HG03354 (cell line): ENCODE data around the gene TBC1D14.
A peak's percentile ranks its signal among the peaks of the same experiment; 100 is the strongest.
"Not testable (repeated sequence)": the region's sequence is repeated elsewhere in the genome, so short reads cannot be mapped to it uniquely, and the experiment has no call there.

ENCODE experiments used
- ATAC-seq: cut with Tn5 transposase; IDR thresholded peaks from one replicate; pipeline ENCODE4 v1.9.1; 2021; ENCODE audit warnings: mild to moderate bottlenecking; ENCODE audit not compliant: unreplicated experiment, poor library complexity, severe bottlenecking

Gene TBC1D14

DNA sequence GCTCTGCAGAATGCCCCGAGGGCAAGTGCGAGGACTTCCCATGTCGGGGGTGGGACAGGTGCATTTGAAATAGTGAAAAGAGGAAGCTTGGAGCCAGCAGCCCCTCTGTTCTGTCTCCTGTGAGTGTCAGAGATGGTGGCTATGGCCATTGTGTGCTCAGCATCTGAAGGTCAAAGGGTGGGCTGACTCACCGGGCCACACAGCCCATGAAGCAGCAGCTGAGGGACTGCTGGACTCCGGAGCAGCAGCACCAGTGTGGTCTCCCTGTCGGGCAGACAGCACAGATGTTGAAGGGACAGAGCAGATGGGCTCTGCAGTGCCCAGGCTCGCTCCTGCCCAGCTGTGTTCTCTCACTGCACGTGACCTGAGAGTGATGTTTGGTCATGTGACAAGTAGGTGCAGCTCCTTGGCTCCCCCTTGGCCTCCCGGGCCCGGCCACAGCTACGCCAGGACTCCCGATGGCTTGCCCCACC, 53.5 kb downstream of the TBC1D14 start:
- ATAC-seq: no peak

DNA sequence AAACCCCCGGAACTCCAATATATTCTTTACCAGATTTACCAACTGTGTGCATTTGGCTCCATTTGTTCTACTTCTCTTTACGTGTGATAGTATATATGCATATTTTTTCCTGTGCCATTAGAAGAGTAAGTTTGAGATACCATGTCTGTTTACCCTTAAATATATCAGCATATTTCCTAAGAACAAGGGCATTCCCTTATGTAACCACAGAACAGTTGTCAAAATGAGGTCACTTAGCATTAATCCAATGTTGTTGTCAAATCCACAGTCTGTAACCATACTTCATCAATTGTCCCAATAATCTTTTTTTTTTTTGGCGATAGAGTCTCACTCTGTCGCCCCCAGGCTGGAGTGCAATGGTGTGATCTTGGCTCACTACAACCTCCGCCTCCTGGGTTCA, 55.2 kb downstream of the TBC1D14 start:
- ATAC-seq: peak; percentile 17

DNA sequence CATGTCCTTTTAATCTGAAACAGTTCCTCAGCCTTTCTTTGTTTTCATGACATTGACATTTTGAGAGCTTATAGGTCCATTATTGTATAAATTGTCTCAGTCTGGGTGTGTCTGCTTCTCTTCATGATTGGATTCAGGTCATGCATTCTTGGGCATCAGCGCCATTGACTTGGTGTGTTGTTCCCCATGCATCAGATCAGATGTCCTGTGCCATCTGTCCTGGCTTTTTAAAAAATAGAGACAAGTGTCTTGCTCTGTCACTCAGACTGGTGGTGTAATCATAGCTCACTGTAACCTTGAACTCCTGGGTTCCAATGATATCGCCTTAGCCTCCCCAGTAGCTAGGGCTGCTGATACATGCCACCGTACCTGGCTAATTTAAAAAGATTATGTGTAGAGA, 55.7 kb downstream of the TBC1D14 start:
- no peak for ATAC-seq

DNA sequence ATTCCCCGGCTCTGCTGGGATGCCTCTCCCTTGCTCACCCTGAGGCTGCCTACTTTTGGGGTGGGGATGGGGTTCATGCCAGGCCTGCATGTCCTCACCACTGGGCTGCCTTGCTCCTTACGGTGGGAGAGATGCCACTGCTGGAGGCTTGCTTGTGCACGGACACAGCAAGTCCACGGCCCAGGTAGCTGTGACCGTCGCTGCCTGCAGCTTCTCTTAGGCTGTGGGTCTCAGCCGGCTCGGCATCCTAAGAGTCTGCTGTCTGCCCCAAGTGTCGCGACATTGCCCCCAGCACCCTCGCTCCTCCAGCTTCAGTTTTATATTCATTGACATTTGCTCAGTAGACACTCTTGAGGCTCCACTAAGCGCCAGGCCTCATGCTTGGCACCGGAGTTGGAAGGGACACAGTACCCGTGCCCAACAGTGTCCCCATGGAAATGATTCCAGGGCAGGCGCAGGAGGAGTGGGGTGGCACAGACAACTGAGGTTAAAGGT, 58.3 kb downstream of the TBC1D14 start:
- ATAC-seq: no peak

GRCh38 chr4:6968496-6968895, 58.9 kb downstream of the TBC1D14 start:
- no peak for ATAC-seq

- ATAC-seq: peak; percentile 88
These were observed 60.5 kb downstream of the TBC1D14 start for GRCh38 chr4:6969826-6970800.

- no peak for ATAC-seq
These were observed 62.1 kb downstream of the TBC1D14 start for GRCh38 chr4:6971536-6972374.

- no peak for ATAC-seq
These were observed 62.7 kb downstream of the TBC1D14 start for GRCh38 chr4:6972375-6972650.

- no peak for ATAC-seq
These were observed 63.3 kb downstream of the TBC1D14 start for GRCh38 chr4:6972911-6973310.

- peak; percentile 74 for ATAC-seq
These were observed 64.7 kb downstream of the TBC1D14 start for GRCh38 chr4:6974138-6974848.

GRCh38 chr4:6977846-6978245, 68.2 kb downstream of the TBC1D14 start:
- ATAC-seq: not testable (repeated sequence)

GRCh38 chr4:6983544-6984142, 74.0 kb downstream of the TBC1D14 start:
- no peak for ATAC-seq

DNA sequence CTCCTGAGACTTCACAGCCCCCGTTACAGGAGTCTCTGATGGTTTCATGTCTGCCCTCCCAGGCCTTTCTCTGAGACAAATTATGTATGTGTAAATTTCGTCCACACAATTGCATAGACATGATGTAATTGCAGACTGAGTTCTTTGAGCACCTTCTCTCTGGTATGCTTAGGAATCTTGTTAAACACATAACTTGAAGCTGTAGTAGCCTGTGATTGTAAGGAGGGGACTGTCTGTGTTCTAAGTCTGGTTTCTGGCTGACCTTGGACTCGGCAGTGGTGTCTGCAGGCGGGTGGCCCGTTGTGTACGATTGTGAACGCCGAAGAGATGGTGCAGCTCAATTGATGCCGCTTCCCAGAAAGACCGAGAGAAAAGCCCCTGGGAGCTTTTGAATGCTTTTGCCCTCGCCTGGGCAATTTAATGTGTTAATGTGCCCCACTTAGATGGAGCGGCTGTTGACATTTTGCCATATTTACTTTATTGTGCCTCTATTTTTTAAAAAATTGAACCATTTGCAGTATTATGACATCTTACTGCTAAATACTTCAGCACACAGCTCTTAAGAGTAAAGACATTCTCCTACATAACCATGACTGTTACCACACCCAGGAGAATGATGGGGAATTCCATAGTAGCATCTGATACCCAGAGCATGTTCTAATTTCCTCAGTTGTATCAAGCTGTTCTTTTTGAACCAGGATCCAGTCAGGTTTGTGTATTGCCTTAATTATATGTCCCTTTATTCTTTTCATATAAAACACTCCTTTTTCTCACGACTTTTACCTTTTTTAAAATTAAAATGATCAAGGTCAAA, 75.2 kb downstream of the TBC1D14 start:
- ATAC-seq: no peak

GRCh38 chr4:6986072-6986780, 76.6 kb downstream of the TBC1D14 start:
- ATAC-seq: peak; percentile 31

DNA sequence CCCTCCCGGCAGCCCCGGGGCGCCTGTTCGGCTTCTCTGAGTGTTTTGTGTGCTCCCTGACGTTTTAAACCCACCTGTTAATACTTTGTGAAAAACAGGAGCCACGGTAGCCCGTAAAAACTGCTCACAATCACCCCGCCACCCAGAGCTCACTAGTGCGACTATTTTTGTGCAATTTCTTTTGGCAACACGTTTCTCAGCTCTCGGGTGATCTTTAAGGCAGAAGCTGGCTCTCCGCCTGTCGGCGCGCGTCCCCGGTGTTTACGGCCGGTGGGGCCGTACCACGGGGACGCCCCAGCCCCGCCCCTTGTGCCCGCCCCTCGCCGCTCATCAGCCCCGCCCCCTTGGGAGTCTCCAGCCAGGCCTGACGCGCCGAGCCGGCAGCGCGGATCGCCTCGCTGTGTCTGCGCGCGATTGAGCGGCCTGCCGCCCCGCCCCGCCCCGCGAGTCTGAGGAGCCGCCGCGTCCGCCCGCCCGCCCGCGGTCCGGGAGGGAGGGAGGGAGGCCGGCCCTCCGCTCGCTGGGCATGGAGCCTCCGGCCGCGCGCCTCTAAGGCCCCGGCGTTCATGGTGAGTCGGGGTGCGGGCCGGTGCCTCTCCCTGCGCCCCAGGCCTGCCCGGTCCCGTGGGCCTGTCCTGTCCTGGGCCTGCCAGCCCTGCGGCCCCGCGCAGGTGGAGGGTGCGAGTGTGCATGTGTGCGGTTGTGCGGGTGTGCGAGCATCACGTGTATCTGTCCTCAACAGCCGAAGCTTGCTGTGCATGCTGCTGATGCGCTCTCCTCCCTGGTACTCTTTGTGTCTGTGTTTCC, 77.4 kb downstream of the TBC1D14 start:
- ATAC-seq: peak; percentile 77

- ATAC-seq: peak; percentile 6
These were observed 77.9 kb downstream of the TBC1D14 start for GRCh38 chr4:6987588-6987961.

GRCh38 chr4:6988016-6988715, 78.5 kb downstream of the TBC1D14 start:
- no peak for ATAC-seq
